AG20443 (cell line): ENCODE results near the gene MYH7.
"Not testable (repeated sequence)": the region's sequence is repeated elsewhere in the genome, so short reads cannot be mapped to it uniquely, and the experiment has no call there.

Experiments
- DNase-seq: peaks from one replicate; pipeline ENCODE4 v3.0.0; 2012; ENCODE audit warnings: low spot score, mixed read lengths

The MYH7 gene

GRCh38 chr14:23430016-23430722 lies 5.3 kb downstream of the MYH7 start:
- no peak for DNase-seq

- DNase-seq: no peak
Observed at GRCh38 chr14:23428686-23429495, 6.6 kb downstream of the MYH7 start.

DNA sequence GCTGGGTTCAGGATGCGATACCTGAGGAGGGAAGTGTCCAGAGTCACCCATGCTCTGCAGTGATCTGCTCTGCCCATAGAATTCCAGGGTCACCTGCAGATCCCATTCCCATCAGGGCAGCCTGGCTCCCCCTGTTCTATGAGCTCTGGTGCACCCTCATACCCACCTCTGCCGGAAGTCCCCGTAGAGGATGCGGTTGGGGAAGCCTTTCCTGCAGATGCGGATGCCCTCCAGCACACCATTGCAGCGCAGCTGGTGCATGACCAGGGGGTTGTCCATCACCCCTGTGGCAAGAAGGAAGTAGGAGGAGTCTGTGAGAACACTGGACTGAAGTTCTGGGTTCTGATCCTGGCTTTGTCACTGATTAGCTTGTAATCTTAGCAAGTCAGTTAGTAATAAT lies 9.7 kb downstream of the MYH7 start:
- not testable (repeated sequence) for DNase-seq

DNA sequence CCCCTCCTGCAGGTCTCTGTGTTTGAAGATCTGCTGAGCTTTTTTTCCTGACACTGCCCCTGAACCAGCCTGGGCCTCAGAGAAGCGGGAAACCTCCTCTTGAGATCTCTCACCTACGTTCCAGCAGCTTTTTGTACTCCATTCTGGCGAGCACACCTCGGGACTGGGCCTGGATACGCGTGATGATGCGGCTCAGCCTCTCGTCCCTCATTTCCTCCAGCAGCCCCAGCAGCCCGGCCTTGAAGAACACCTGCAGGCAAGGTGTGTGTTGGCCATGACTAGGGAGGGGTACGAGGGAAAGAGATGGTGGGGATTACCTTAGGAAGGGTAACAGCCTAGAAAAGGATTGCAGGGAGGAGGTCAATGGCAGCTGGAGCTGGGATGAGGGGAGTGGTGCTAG lies 10.3 kb downstream of the MYH7 start:
- DNase-seq: no peak

DNA sequence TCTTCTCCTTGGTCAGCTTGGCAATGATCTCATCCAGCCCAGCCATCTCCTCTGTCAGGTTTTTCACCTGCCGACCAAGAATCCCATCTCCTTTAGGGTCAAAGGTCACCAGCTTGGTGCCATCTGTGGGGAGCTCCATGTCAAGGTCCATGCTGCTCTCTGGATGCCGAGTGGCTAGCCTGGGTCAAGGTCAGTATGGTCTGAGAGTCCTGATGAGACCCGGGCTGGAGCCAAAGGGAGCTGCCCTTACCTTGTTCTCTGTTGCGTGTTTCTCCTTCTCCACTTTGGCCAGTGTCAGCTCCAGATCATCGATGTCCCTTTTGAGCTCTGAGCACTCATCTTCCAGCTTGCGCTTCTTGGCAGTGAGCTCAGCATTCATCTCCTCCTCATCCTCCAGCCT lies 11.8 kb downstream of the MYH7 start:
- no peak for DNase-seq

DNA sequence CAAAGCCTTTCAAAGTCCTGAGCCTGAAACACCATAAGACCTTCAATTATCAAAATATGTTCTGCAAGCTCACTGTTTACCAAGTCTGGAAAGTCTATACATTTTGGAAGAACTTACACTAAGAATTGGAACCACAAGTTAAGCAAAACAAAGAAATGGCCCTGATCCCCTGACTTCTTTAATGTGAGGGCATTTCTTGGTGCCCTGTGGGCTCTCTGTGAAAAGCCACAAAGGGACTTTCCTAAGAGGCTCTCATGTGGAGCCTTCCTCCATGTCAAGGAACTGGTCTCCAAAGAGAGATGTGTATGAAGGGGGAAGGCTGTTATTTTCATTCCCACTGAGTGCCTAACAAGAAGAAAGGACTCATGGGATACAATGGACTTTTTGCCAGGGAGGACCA lies 13.9 kb downstream of the MYH7 start:
- no peak for DNase-seq

DNA sequence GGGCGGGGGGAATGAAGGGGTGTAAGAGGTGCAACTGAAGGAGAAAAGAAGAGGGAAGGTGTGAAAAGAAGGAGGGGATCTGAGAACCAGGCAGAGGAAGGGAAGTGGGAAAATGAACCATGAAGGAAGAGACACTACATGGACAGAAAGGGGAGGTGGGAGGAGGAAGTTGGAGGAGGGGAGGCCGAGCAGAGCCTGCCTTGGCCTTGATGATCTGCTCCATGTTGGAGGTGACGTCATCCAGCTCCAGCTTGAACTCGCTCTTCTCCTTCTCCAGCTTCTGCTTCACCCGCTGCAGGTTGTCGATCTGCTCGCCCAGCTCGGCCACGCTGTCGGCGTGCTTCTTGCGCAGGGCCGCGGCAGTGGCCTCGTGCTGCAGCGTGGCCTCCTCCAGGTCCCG lies 15.8 kb downstream of the MYH7 start:
- not testable (repeated sequence) for DNase-seq

DNA sequence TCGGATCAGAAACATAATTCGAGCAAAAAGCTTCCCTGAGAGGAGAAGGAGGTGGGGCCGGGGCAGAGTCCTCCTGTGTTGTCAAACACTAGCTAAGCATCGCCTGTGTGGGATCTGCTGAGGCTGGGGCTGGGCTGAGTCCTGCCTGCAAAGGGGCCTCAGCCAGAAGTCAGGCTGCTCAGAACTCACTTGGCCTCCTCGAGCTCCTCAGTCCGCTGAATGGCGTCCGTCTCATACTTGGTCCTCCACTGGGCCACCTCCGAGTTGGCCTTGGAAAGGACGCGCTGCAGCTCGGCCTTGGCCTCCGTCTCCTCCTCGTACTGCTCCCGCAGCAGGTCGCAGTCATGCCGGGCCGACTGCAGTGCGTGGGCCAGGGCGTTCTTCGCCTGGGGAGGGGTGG lies 17.4 kb downstream of the MYH7 start:
- no peak for DNase-seq

- not testable (repeated sequence) for DNase-seq
Observed at GRCh38 chr14:23417269-23417668, 18.2 kb downstream of the MYH7 start.

DNA sequence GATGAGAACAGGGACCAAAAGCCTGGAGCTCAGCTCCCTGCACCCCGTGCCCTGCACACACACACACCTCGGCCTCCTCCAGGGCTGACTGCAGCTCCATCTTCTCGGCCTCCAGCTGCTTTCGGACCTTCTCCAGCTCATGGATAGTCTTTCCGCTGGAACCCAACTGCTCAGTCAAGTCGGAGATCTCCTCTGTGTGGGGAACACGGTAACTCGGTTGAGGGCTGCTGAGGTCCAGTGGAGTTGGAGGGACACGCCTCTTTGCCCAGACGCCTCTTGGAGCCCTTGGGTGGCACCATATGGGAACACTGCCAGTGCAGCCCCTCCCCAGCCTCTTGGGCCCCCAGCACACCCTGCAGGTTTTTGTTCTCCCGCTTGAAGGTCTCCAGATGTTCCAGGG lies 18.7 kb downstream of the MYH7 start:
- DNase-seq: no peak

GRCh38 chr14:23415821-23416778 lies 19.4 kb downstream of the MYH7 start:
- no peak for DNase-seq

DNA sequence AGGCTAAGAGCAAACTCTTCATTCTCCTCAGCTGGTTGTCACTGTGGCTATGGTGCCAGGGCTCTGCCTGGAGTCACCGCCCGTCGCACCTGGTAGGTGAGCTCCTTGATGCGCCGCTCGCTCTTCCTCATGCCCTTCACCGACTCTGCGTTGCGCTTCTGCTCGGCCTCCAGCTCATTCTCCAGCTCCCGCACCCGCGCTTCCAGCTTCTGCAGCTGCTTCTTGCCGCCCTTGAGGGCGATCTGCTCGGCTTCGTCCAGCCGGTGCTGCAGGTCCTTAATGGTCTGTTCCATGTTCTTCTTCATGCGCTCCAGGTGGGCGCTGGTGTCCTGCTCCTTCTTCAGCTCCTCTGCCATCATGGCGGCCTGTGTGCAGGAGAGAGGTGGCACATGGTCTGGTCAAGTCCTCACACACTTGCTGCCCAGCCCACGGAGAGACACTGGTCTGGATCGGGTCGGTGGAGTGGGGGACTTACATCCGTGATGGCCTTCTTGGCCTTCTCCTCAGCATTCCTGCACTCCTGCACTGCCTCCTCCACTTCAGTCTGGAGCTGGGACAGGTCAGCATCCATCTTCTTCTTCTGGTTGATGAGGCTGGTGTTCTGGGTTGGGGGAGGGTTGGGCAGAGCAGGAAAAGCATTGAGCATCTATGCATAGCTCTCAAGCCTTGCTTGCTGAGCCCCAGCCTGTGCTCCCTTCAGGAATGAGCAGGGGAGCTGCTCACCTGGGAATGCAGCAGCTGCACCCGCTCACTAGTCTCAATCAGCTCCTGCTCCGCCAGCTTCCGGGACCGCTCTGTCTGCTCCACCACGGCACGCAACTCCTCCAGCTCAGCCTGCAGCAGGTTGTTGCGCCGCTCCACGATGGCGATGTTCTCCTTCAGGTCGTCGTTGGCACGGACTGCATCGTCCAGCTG lies 20.3 kb downstream of the MYH7 start:
- no peak for DNase-seq

- DNase-seq: no peak
Observed at GRCh38 chr14:23414254-23414653, 21.2 kb downstream of the MYH7 start.

DNA sequence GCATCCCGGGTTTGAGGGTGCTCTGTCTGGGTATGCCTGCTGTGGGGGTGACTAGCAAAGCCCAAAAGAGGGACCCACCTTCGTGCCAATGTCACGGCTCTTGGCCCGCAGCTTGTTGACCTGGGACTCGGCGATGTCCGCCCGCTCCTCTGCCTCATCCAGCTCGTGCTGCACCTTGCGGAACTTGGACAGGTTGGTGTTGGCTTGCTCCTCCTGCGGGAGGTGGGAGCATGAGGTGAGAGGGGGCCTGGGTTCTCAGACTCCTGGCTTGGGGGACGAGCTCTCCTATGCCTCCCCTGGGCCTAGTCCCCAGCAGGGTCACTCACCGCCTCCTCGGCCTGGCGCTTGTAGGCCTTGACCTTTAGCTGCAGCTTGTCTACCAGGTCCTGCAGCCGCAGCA lies 21.8 kb downstream of the MYH7 start:
- DNase-seq: no peak

DNA sequence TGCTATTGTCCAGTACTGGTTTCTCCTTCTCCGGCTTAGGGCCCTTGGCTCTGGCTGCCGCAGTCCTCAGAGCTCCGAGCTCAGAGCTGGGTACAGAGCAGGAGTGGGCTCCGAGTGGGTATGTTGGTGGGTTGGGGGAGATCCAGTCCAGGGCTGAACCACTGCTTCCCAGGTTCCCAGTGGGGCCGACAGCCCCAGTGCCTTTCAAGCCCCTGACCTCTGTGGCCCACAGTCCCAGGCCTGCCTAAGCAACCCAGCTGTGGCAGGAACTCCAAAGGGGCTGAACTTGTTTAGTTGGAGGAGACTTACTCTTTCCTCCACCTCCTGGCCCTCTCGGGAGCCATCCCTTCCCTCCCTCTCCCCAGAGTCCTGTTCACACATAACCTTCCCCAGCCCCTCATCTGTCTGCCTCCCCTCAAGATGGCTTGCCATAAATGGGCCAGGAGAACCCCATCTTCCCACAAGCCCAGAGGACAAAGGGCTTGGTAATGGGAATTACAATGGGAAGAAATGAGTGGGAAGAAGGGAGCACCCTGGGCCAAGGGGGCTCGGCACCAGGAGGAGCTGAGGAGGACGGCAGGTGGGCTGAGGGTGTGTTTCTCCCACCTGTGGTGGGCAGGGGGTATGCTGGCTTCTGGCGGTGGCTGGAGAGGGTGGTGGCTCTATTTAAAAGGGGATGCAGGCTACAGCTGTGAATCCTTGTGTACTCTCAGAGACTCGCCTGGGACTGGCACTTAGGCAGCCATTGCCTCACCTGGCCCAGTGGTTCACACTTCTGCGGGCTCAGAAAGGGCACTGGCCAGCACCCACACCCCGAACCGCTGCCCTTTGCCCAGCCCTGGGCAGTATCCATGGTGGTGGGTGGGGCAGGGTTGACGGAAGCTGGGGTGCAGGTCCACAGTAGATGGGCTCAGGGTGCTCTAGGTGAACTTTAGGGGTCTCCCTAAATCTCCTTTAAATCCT lies 23.6 kb downstream of the MYH7 start:
- DNase-seq: no peak

DNA sequence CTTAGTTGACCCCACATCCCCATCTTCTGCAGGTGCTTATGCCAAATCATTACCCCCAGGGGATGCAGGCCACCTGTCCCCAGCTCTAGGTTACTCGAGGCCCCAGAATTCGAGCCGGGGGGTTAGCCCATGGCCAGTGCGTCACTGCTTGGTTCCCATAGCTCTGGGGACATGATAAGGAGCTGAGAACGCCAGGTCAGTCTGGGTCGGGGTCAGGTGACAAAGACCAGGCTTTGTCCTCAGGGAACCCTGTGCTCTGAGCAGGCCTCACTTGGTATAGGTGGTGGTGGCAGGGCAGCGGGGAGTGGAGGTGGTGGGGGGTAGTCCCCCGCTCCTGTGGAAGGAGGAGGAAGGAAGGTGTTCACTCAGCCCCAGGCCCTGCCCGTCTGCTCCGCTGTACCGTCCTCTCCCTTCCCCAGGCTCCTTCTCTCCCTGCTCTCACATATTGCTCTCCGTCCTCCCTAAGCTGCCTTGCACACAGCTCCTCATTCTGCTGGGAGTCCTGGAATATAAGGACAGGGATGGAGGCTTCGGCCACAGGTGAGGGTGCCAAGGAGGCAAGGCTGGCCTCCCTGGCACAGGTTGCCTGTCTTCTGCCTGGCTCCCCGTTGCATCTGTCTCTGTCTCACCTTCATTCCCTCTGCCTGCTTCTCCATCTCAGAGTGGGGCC lies 25.4 kb downstream of the MYH7 start:
- DNase-seq: no peak

DNA sequence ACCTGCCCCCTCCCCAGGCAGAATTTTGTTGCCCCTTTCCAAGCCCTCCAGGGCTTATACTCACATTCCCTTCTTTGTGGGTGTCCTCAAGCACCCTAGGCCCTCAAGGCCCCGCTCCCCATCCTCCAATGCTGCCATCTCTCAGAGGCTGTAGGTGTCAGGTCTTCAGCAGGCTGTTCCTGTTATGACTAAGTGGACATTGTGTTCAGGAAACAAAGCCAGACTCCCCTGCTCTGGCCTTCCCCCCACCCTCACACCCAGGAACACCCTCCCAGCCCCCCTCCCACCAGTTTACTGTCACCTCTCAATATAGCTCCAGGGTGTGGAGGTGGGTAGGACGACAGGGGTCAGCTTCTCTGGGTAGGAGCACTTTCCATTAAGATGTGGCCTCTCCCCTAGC lies 26.0 kb downstream of the MYH7 start:
- no peak for DNase-seq

- no peak for DNase-seq
Observed at GRCh38 chr14:23408307-23408630, 27.2 kb downstream of the MYH7 start.

GRCh38 chr14:23407516-23408306 lies 27.7 kb downstream of the MYH7 start, which contains the start of gene MYH6:
Gene MYH6, minus strand, starts transcription at chr14:23408273. Its CDS starts 1,050 bp downstream, at chr14:23407223.
- no peak for DNase-seq
